GM19463 (cell line): ENCODE data around the gene C4orf50.

ENCODE experiments used
- ATAC-seq: cut with Tn5 transposase; IDR thresholded peaks from one replicate; pipeline ENCODE4 v1.9.1; 2021; ENCODE audit warnings: mild to moderate bottlenecking, moderate library complexity; ENCODE audit not compliant: unreplicated experiment

Gene C4orf50

DNA sequence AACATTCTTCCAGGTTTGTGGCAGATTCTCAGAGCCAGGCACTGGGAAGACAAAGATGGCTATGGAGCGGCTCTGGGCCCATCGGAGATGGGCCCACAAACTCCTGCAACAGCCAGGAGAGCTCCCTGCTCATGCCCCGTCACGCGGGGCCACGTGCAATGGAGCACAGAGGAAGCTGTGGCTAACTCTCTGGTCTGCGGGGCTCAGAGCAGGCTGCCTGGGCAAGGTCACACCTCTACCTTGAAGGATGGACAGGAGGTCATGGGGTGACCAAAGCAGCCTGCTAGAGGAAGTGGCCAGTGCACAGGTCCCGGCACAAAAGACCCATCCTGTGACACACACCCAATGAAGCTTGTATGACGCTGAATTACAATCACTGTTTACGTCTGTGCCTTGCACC is 45.2 kb downstream of the C4orf50 start:
- ATAC-seq, result no peak

DNA sequence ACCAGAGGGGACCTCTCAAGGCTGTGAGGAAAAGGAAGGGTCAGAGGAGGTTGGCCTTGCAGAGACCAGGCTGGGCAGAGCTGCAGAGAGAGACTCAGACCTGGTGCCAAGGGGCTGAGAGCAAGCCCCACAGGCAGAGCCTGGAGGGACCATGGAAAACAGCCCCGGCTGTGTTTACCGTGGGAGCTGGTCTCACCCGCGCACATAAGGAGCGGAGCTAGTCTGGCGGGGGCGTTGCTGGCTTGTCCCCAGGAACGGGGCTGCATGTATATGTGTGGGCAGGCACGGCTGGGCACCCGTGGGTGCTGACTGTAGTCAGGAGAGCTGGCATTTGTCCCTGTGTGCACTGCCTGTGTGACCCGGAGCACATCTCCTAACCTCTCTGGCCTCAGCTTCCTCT is 45.7 kb downstream of the C4orf50 start:
- no peak for ATAC-seq

DNA sequence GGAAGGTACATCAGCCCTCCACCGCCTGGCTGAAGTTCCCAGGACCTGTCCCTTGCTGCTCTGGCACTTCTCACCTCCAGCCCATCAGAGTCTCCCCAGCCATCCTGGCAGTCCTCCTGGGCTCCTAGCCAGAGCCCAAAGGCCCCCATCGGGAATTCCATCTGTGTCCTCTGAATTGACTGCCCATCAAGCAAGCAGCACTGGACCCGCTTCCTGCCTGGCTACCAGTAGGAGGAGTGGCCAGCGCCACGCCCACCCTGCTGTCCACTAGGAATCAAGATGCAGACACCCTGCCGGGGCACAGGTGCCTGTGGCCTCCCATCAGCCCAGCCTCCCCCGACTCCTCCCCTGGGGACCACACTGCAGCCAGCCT is 47.2 kb downstream of the C4orf50 start:
- no peak for ATAC-seq

DNA sequence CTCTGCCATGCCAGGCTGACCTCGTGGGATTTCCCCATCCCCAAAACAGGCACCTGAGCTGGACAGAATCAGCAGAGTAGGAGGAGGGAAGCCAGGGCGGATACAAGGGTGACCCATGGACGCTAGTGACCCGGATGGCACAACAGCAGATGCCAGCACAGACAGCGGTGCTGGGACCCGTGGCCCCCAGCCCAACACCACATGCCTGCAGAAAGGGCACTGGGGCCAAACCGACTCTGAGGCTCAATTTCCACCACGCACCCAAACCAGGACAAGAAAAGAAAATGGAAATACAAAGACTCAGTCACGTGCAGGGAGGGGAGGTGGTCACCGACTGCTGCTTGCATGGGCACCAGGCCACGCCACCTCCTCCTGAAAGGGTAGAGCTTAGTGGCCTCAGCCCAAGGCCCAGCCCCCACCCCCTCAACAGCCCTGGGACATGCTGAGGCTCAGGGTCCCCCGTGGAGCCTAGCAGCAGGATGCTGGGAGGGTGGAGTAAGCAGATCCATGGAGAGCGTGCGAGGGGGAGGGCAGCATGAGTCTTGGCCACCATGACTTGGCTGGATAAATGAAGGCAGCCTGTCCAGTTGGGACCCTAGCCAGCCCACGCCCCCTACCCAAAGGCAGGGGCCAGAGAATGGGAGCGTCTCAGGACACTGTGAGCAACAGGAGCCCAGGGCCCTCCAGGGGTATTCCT is 47.7 kb downstream of the C4orf50 start:
- ATAC-seq, result no peak

DNA sequence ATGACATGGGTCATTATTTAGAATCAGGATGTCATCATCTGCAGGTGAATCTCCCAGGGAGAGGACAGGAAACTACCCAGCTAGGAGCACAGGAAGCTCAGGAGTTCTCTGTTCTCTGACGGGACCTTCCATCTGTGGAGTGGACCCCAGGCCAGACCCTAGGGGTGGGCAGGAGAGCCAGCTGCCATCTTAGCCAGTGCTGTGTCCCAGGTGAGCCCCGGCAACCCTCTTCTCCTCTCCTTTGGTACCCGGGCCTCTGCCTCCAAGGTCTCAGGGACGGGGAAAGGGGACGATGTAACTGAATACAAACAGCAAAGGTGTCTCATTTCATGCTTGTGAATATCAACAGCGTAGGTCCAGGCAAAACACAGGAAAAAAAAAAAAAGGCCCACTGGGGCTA is 48.5 kb downstream of the C4orf50 start:
- ATAC-seq, result no peak

DNA sequence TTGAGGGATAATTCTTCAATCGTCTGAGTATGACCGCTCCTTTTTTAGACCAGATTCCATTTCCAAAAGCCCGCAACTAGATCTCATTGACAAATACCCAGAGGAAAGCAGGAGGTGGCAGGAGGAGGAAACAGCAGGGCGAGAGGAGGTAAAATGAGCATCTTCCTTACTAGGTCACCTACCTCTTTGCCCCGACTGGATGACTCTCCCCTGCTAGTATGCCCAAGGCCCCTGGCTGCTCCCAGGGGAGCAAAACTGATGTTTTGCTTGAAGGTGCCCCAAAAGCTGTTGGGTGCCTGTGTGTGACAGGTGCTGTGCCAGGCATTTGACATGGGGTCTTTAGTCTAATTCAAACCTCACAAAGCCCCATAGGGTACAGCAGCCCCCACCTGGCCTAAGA is 48.9 kb downstream of the C4orf50 start:
- ATAC-seq, result no peak

DNA sequence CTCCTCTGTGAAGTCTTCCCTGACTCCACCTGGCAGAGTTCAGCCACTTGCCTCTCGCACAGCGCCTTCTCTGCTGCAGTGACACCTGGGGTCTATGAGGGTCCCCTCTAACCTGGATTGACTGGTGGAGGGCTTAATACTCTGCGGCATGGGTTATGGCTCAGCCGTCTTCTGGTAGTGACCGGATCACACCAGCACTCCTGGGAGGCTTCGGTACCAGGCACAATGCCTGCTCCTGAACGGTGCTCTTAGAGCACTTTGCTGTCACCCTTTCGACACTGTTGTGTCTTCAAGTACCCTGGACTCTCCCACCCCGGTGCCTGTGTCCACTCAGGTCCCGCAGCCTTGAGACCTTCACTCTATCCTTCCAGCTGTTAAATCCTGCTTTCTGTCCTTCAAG is 50.0 kb downstream of the C4orf50 start:
- ATAC-seq, result no peak

DNA sequence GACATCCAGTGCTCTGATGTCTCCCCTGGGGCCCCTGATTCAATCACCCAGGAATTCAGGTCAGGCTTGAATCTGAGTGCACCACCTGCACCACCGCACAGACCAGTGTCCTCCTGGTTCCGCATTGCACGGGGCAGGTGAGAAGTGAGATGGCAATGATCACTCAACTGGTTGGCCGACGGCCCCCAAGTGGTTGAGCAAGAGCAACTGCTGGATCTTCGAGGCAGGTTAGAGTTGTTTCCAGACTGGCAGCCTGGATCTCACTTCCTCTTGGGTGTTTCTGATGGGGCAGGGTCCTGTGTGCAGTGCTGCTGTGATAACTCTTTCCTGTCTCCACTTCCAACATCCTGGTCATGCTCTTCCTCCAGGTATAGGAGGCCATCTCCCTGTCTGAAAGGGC is 50.4 kb downstream of the C4orf50 start:
- no peak for ATAC-seq

DNA sequence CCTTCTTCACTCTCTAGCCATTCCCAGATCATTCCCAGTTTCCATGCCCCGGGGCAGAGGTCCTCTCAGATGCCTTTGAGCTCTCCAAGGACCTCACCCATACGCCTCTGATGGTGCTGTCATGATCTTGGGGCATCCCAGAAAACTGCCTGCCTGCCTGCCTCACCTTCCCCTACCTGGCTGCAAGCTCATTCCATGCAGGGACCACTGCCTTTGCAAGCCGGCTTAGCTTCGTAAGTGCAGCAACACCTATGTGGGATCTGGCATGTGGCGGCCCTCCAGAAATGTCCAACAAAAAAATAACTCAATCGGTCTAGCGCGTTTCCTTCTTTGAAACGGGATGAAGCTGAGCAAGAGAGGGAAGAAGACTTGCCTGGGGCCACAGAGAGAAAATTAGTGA is 53.0 kb downstream of the C4orf50 start:
- no peak for ATAC-seq

DNA sequence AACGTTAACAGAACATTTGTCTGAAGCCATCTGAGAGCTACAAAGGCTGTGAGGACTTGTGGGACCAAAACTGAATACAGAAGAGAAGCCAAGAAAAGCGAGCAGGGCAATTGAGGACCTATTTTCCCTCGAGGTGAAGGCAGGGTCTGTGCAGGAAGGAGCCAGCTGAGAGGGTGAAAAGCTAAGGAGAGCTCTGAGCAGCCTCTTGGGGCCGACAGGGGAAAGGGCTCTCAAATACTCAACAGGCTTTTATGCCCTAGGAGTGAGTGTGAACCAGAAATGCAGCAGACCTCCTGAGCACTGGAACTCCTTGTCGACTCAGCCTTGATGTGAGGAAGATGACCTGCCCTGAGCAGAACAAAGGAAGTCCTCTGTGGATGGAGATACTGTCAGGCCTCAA is 54.2 kb downstream of the C4orf50 start:
- ATAC-seq, result no peak

DNA sequence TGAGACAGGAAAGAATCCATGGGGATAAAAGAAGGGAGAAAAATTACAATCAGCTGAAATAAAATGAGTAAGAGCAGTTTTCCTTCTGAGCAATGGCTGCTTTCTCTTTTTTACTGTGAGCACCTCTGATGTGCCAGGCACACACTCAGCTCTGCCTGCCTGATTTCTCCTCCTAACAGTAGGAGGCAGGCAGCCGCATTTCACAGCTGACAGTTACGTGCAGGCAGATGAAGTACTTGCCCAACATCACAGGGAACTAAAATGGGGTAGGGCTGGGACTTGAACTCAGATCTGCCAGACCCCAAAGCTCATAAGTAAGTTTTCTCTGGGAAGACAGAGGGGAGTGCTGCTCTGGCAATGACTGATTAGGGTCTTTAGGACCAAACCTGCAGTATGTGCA is 54.6 kb downstream of the C4orf50 start:
- ATAC-seq, result no peak

DNA sequence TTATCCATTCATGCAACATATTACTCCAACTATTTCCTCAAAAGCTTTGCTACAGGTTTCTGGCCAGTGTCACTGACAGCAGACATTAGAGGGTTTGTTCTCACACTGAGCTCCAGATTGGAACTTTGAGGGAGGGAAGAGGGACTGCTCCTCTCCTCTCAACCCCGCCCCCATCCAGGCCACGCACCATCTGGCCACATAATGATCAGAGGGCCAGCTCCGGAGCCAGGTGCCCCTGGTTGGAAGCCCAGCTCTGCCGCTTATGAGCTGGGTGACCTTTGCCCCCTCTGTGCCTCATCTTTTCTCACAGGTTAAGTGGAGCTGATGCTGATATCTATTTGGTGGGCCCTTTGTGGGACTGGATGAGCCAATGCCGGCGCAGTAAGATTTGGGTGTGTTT is 55.8 kb downstream of the C4orf50 start:
- no peak for ATAC-seq

DNA sequence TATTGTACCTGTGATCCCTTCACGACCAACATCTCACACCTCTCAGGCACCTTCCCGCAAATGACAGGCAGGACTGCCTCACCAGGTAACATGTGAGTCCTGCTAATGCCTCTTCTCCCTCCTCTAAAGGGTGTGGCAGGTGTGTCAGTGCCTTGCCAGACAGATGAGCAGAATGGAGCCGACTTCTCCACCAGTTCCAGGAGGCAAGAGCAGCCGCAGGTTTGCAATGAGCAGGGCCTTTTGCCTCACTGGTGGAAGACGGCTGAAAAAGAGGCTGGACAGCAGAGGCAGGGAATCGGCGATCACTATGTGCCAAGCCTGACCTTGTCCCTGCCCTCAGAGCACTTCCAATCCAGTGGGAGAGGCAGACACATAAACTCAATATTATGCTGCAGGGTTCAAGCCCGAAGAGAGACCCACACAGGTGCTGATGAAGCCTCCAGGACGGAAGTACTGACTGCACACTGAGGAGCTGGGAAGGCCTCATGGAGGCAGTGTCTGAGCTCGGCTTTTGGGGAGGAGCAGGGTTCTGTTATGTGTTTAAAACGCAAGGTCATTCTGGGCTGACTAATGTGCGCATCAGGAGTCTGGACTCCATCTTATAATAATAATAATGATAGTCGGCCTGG is 57.9 kb downstream of the C4orf50 start:
- no peak for ATAC-seq

DNA sequence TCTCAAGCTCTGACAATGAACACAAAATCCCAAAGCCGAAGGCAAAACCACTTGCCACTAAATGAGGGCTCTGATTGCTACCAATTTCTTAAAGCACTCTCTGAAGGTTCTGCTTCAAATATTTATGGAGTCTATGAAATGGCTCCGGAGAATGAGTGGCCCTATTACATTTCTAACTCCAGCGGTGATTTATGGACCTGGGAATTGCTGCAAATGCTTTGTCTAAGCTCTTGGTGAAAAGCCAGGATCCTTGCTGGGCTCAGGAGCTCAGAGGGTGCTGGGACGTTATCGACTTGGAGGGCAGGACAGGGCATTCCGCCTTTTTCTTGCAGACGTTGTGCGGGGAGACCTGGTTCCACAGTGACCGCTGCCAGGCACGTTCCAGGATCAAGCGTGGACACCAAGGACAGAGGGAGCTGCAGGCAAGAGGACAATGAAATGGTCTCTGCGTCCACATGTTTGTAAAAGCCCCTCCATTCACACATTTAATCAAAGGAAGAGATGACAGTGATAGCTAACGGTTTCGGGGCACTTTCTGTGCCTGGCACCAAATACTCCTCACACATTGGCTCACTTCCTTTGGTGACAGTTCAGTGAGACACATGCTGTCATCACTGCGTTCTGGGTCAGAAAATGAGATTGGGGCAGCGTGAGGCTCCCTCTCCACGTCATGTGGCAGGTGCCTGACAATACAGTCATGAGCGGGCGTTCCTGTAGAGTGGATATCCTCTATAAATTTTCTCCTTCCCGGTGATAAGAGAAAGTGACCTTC is 58.8 kb downstream of the C4orf50 start:
- no peak for ATAC-seq

DNA sequence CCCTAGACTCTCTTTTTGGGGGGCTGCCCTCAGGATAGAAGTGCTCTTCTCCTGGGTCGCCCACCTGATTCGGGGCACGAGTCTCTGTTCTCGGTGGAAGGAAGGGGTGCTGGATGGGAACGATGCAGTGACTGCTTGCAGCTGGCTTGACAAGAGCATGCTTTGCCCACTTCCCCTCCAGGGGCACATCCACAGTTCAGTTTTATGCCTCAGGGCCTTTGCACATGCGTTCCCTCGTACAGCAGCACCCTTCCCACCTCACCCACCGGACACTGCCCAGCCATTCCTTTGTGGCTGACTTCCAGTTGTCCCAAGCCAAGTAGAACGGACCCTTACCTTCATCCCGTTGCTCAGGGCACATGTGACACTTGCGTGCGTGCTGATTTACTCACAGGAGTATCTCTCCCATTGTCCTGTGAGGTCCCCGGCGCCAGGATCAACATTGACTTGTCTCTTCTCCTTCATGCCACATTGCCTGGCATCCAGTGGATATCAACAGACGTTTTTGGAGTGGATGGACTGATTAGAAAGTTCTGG is 60.0 kb downstream of the C4orf50 start:
- ATAC-seq, result no peak

DNA sequence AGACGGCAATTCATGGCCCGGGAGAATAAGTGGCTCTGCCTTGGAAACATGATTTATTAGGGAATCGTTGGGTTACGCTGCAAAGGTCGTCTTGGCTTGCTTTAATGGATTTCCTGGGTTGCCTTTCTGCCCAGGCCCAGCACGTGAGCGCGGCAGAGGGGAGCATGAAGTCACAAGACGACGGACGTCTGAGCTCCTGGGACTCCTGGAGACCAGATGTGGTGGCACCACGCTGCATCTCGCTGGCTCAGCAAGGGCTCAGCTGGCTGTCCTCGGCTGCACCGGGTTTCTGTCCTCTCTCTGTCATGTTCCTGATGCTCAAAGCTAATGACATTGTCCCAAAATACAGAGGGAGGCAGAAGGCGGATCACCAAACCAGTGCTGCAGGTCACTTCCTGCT is 61.2 kb downstream of the C4orf50 start:
- ATAC-seq, result no peak

DNA sequence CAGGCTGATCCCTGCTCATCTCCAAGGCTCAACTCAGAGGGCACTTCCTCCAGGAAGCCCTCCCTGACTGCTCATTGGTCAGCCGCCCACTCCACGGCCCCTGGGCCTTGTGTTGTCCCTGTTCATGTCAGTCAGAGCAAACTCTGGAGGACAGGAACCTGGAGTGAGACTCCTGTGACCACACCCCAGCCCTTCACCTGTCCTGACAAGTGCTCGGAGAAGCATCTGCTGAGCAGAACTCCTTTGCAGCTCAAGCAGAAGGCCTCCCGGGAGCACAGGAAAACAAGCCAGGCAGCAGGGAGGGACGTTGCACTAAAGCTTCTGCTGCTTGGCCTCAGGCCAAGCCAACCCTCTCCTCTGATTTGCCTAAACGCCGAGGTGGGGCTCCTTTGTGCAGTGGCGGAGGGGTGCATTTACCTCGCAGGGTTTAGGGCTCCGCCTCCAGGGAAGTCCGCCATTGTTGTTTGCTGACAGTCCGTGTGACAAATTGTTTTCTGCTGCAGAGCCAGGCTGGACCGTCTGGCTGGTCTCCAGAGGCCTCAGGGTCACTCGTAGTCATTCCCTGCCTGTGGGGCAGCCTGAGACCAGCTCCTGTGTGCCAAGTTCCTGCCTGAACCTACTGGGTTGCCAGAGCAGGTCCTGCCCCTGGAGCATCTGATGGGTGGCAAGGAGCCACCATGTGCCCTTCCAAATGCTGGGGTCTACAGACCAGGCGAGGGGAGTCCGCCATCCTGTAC is 61.8 kb downstream of the C4orf50 start:
- ATAC-seq, result peak; percentile 30

DNA sequence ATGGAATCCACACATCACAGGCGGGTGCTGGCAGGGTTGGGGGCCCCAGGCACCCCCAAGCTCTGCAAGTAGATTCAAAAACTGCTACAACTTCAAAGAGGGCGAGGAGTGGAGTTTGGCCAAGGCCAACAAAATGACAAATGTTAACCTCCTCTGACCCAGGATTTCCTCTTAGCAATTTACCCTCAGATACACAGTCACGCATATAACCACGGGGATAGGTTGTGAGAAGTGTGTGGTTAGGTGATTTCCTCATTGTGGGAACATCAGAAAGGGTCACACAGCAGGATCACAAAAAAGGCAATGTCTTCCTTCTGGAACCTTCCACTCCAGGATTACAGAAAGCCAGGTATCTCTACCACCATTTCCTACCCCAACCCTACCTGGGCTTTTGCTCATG is 62.4 kb downstream of the C4orf50 start:
- peak; percentile 45 for ATAC-seq

DNA sequence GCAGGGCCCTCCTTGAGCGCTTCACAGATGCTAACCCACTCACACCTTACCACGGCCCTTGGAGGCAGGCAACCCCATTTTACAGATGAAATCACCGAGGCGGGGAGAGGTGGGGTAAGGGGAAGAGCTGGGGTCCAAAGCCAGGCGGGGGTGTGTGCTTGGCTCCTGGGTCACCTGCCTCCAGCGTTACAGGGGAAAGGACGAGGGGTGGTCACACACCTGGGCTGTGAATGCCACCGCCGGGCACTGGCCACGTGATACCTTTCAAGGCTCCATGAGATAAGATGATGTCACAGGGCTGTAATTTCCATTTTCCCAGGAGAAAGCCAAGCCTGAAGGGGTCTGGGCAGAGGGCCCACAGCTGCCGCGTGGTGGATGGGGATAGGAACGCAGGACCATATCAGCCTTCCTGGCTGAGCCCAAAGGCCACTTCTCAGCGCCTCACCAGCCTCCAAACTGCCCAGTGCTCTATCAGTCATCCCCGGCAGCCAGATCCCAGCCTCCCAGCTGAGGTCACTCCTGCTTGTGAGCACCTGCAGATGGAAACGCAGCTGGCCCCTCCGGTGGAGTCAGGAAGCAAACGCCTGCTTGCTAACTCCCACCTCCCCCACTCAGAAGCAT is 62.9 kb downstream of the C4orf50 start:
- ATAC-seq, result no peak

DNA sequence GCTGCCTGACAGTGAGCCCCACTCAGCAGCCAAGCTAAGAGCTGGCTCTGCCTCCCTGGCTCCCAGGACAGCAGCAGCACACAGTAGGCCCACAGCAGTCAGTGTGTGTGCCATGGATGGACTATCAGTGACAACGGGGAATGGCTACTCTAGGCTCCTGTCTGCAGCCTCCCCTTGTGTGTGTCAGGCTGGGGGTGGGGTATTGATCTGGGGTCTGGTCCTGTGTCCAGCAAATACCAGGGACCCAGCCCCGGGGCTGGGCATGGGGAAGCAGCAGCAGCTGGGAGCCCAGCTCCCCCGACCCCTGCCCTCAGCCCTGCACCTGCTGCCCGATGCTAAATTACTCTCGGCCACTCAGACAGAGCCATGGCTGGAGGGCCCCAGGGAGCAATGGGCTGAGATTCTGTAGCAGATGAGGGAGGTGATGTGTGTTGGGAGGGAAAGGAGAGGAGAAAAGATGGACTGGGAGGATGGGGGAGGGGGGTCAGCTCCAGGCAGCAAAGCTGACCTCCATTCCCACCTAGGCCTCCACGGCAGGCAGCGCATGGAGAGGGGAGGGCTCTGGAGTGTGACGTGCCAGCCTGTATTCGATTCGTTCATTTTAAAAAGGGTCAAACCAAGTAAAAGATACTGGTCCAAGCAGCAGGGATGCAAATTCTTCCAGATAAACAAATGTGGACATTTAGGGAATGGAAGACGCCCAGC is 64.0 kb downstream of the C4orf50 start:
- ATAC-seq, result no peak
